ENCODE results near the gene KRTAP10-7.

Gene KRTAP10-7

GRCh38 chr21:44611551-44611950 is 11.2 kb downstream of the KRTAP10-7 start:
- H3K27ac ChIP-seq (ENCODE audit: low read length) = no peak overlapping the region
- H3F3A ChIP-seq (ENCODE audit: insufficient read depth, low read length) = no peaks in the 10 kb centered on the region
- no peak for DNase-seq
- H3K4me2 ChIP-seq (ENCODE audit: low read depth, low read length) = no peak overlapping the region
- no peaks in the 10 kb centered on the region for H3K9me3 ChIP-seq (replicated peaks; ENCODE audit: insufficient read depth, low read length)
- H3K9me2 ChIP-seq (replicated peaks; ENCODE audit: insufficient read depth, low read length) = no peaks in the 10 kb centered on the region
- no peaks in the 10 kb centered on the region for H4K20me1 ChIP-seq (ENCODE audit: insufficient read depth, low read length)
- no peaks in the 10 kb centered on the region for H3K36me3 ChIP-seq (replicated peaks; ENCODE audit: insufficient read depth, low read length)
- H2AFZ ChIP-seq (ENCODE audit: low read length) = no peak overlapping the region
- no peaks in the 10 kb centered on the region for H3K79me2 ChIP-seq (ENCODE audit: low read length)
- H3K4me1 ChIP-seq (ENCODE audit: low read length) = no peaks in the 10 kb centered on the region
- no peak overlapping the region for H3K4me3 ChIP-seq (ENCODE audit: low read length)
- peaks cover 85% of the 10 kb centered on the region for H3K27me3 ChIP-seq (replicated peaks; ENCODE audit: insufficient read depth, low read length)
- TF ChIP-seq CTCF (IDR thresholded peaks at IDR 0.05; ENCODE audit: low read length) (no peak), EZH2 (optimal IDR thresholded peaks at IDR 0.05; ENCODE audit: low read depth, low read length) (no peak), EZH2phosphoT487 (IDR thresholded peaks at IDR 0.05; ENCODE audit: low read length) (no peak)
- H3K9ac ChIP-seq (ENCODE audit: low read length) = no peak overlapping the region

- no peak within 1 kb of the TSS for H3K27ac ChIP-seq (ENCODE audit: low read length)
- TF ChIP-seq EZH2 (optimal IDR thresholded peaks at IDR 0.05; ENCODE audit: low read depth, low read length) = no peak
- no peak within 1 kb of the TSS for H3K4me2 ChIP-seq (ENCODE audit: low read depth, low read length)
- H3K9me2 ChIP-seq (replicated peaks; ENCODE audit: insufficient read depth, low read length) = no peaks in the 10 kb centered on the region
- no peak within 1 kb of the TSS for H3K4me3 ChIP-seq (ENCODE audit: low read length)
- H3K27me3 ChIP-seq (replicated peaks; ENCODE audit: insufficient read depth, low read length) = peaks cover 85% of the 10 kb centered on the region
- H4K20me1 ChIP-seq (ENCODE audit: insufficient read depth, low read length) = no peaks in the 10 kb centered on the region
- H2AFZ ChIP-seq (ENCODE audit: low read length) = no peak within 1 kb of the TSS
- no peaks in the 10 kb centered on the region for H3F3A ChIP-seq (ENCODE audit: insufficient read depth, low read length)
- no peak within 1 kb of the TSS for H3K9ac ChIP-seq (ENCODE audit: low read length)
- no peaks in the 10 kb centered on the region for H3K36me3 ChIP-seq (replicated peaks; ENCODE audit: insufficient read depth, low read length)
- no peaks in the 10 kb centered on the region for H3K9me3 ChIP-seq (replicated peaks; ENCODE audit: insufficient read depth, low read length)
- H3K79me2 ChIP-seq (ENCODE audit: low read length) = no peaks in the 10 kb centered on the region
- no peaks in the 10 kb centered on the region for H3K4me1 ChIP-seq (ENCODE audit: low read length)
- no peak for DNase-seq
Observed at GRCh38 chr21:44612029-44612486, 11.7 kb downstream of the KRTAP10-7 start, which contains the start of gene KRTAP10-8. Gene KRTAP10-8, plus strand, starts transcription at chr21:44612079. Its CDS starts 22 bp downstream, at chr21:44612101.

GRCh38 chr21:44612669-44613229 is 12.4 kb downstream of the KRTAP10-7 start:
- H3K4me2 ChIP-seq (ENCODE audit: low read depth, low read length) = no peak overlapping the region
- H3K27ac ChIP-seq (ENCODE audit: low read length) = no peak overlapping the region
- no peak overlapping the region for H3K9ac ChIP-seq (ENCODE audit: low read length)
- peaks cover 85% of the 10 kb centered on the region for H3K27me3 ChIP-seq (replicated peaks; ENCODE audit: insufficient read depth, low read length)
- H3K4me3 ChIP-seq (ENCODE audit: low read length) = no peak overlapping the region
- no peak for TF ChIP-seq EZH2 (optimal IDR thresholded peaks at IDR 0.05; ENCODE audit: low read depth, low read length)
- TF ChIP-seq CTCF (IDR thresholded peaks at IDR 0.05; ENCODE audit: low read length) = no peak
- TF ChIP-seq EZH2phosphoT487 (IDR thresholded peaks at IDR 0.05; ENCODE audit: low read length) = no peak
- no peaks in the 10 kb centered on the region for H3K4me1 ChIP-seq (ENCODE audit: low read length)
- H2AFZ ChIP-seq (ENCODE audit: low read length) = no peak overlapping the region
- H3K36me3 ChIP-seq (replicated peaks; ENCODE audit: insufficient read depth, low read length) = no peaks in the 10 kb centered on the region
- no peaks in the 10 kb centered on the region for H3K79me2 ChIP-seq (ENCODE audit: low read length)
- DNase-seq = no peak
- no peaks in the 10 kb centered on the region for H3F3A ChIP-seq (ENCODE audit: insufficient read depth, low read length)
- no peaks in the 10 kb centered on the region for H3K9me3 ChIP-seq (replicated peaks; ENCODE audit: insufficient read depth, low read length)
- H3K9me2 ChIP-seq (replicated peaks; ENCODE audit: insufficient read depth, low read length) = no peaks in the 10 kb centered on the region
- H4K20me1 ChIP-seq (ENCODE audit: insufficient read depth, low read length) = no peaks in the 10 kb centered on the region

GRCh38 chr21:44613386-44614155 is 13.2 kb downstream of the KRTAP10-7 start:
- DNase-seq = no peak
- Histone ChIP-seq H2AFZ (ENCODE audit: low read length) (no peak overlapping the region), H3K4me1 (ENCODE audit: low read length) (no peaks in the 10 kb centered on the region), H3K4me2 (ENCODE audit: low read depth, low read length) (no peak overlapping the region), H3K9ac (ENCODE audit: low read length) (no peak overlapping the region), H3K27ac (ENCODE audit: low read length) (no peak overlapping the region), H3K9me2 (replicated peaks; ENCODE audit: insufficient read depth, low read length) (no peaks in the 10 kb centered on the region), H3K9me3 (replicated peaks; ENCODE audit: insufficient read depth, low read length) (no peaks in the 10 kb centered on the region), H3K27me3 (replicated peaks; ENCODE audit: insufficient read depth, low read length) (peaks cover 85% of the 10 kb centered on the region), H3K4me3 (ENCODE audit: low read length) (no peak overlapping the region), H4K20me1 (ENCODE audit: insufficient read depth, low read length) (no peaks in the 10 kb centered on the region), H3F3A (ENCODE audit: insufficient read depth, low read length) (no peaks in the 10 kb centered on the region), H3K36me3 (replicated peaks; ENCODE audit: insufficient read depth, low read length) (no peaks in the 10 kb centered on the region), H3K79me2 (ENCODE audit: low read length) (no peaks in the 10 kb centered on the region)
- TF ChIP-seq CTCF (IDR thresholded peaks at IDR 0.05; ENCODE audit: low read length) (no peak), EZH2 (optimal IDR thresholded peaks at IDR 0.05; ENCODE audit: low read depth, low read length) (no peak), EZH2phosphoT487 (IDR thresholded peaks at IDR 0.05; ENCODE audit: low read length) (no peak)
